Kidney (tissue), 14 donors: Measurements from ENCODE around the gene RNF145. TPM values are rescaled to one million over a fixed set of nuclear protein-coding genes. Genes with fewer than 3 reads are reported as not detected.

Experiments
- DNase-seq, 5 donors: peaks; one replicate each; pipeline ENCODE4 v3.0.0-alpha.2; 2013 to 2020
- FAIRE-seq: peaks from 2 replicates; lab custom pipeline; 2012; peaks lifted over from hg19 to GRCh38; lab: Jason Lieb, UNC
- H3K27ac ChIP-seq, 2 donors: one replicate each; pipeline ENCODE4 v1.7.0; 2013; ENCODE audit warnings: low read depth in 2 of 2, low read length in 2 of 2, inconsistent platforms in 1 of 2
- H3K27me3 ChIP-seq: one replicate; pipeline ENCODE4 v1.7.1; 2013; ENCODE audit warnings: low read length, inconsistent platforms; ENCODE audit not compliant: control insufficient read depth, insufficient read depth
- H3K36me3 ChIP-seq, 3 donors: one replicate each; pipeline versions ENCODE4 v1.7.0 to v1.7.1; 2013; ENCODE audit warnings: low read length in 3 of 3, control low read depth in 1 of 3, inconsistent platforms in 1 of 3; ENCODE audit not compliant: insufficient read depth in 3 of 3, control insufficient read depth in 2 of 3
- H3K4me1 ChIP-seq, 3 donors: one replicate each; pipeline versions ENCODE4 v1.7.0 to v1.7.1; 2013; ENCODE audit warnings: low read length in 3 of 3, inconsistent platforms in 1 of 3, low read depth in 1 of 3; ENCODE audit not compliant: control insufficient read depth in 2 of 3, insufficient read depth in 2 of 3
- H3K4me3 ChIP-seq, 3 donors: one replicate each; pipeline versions ENCODE4 v1.7.0 to v1.8.1; 2013; ENCODE audit warnings: low read length in 3 of 3, control low read depth in 1 of 3, inconsistent platforms in 1 of 3
- H3K9ac ChIP-seq, 3 donors: one replicate each; pipeline versions ENCODE4 v1.7.0 to v1.7.1; 2013; ENCODE audit warnings: low read length in 3 of 3, control low read depth in 1 of 3, inconsistent platforms in 1 of 3
- H3K9me3 ChIP-seq, 3 donors: one replicate each; pipeline versions ENCODE4 v1.7.0 to v1.7.1; 2013; ENCODE audit warnings: low read length in 3 of 3, control low read depth in 1 of 3, inconsistent platforms in 1 of 3; ENCODE audit not compliant: control insufficient read depth in 2 of 3, insufficient read depth in 1 of 3
- CTCF ChIP-seq: IDR thresholded peaks from 3 replicates; pipeline ENCODE4 v1.5.1; 2012; ENCODE audit warnings: mild to moderate bottlenecking, moderate library complexity, borderline replicate concordance; ENCODE audit not compliant: insufficient read depth; ENCODE audit errors: extremely low read depth
- intact Hi-C: fragments of 100-400 bp; cut with DNase I; formaldehyde crosslinking; loops from one replicate; pipeline ENCODE4 v1.11.1; 2022
- polyA plus RNA-seq: library from polyadenylated mRNA; stranded (reverse); fragments of 350-450 nt; fragmentation: Illumina TruSeq; extraction: RNeasy Lipid Tissue Mini Kit (QIAGEN cat#74804); gene quantifications from one replicate; pipeline ENCODE4 v1.2.3, GENCODE V29; 2014; ENCODE audit warnings: low read depth, low replicate concordance; ENCODE audit not compliant: insufficient read depth
- total RNA-seq: library from RNA; stranded (reverse); fragmentation: NEBNext Ultra II Directional; extraction: Animal tissue kit (Norgen Biotek cat#: 25700); gene quantifications from one replicate; pipeline ENCODE4 v1.2.1, GENCODE V29; 2021
- donor health status: control.
- donor health status: control.
- donor health status: control.
- donor health status: control.
- donor health status: control.
- donor health status: DM: yes; HTN: yes; CAD: no.
- donor health status: Normal renal cell carcinoma (clear cell type).

Gene RNF145
- total and polyA plus RNA-seq, 2 donors from 2014 or later: 29.6 to 66.5 TPM

- FAIRE-seq: no peak
- H3K36me3 ChIP-seq: no peaks in the 10 kb centered on the region
- H3K4me1 ChIP-seq: no peaks in the 10 kb centered on the region
- intact Hi-C loops: no loop called here
- no peak overlapping the region for H3K27ac ChIP-seq
- no peak overlapping the region for H3K4me3 ChIP-seq
- no peak for DNase-seq
- no peak overlapping the region for H3K9ac ChIP-seq
- H3K9me3 ChIP-seq: no peaks in the 10 kb centered on the region
- TF ChIP-seq CTCF: no peak
- no peaks in the 10 kb centered on the region for H3K27me3 ChIP-seq
Measured at GRCh38 chr5:159139802-159140201, 69.6 kb downstream of the RNF145 start.

DNA sequence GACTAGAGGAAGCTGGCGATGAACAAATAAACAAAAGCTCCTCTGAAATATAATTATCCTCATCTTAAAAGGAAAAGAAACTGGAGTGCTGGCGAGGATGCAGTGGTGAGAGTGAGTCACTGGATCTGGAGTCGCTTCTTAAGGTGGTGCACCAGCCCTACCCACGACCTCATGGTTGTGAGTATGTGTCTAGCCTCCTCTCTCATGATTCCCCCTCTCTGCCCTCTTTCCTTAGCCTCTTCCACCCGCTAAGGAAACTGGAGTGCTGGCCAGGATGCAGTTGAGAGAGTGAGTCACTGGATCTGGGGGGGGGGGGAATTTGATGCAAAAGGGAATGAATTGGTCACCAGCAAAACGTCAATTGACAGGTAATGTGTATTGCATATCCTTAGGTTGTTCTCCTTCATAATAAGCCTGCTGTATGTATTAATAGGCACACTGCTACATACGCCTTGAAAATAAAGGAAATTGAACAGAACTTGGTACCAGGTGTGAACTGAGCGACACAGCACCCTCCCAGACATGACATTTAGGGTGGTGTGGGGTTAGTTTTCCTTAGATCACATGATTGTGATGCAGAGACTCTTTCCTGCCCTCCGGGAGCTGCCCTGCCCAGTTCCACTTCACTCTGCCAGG is 73.3 kb downstream of the RNF145 start:
- no peak overlapping the region for H3K4me3 ChIP-seq
- no peak for TF ChIP-seq CTCF
- H3K36me3 ChIP-seq: no peaks in the 10 kb centered on the region
- H3K9me3 ChIP-seq: no peaks in the 10 kb centered on the region
- intact Hi-C loops: no loop called here
- no peak overlapping the region for H3K27ac ChIP-seq
- H3K4me1 ChIP-seq: no peaks in the 10 kb centered on the region
- DNase-seq (no peak), FAIRE-seq (no peak)
- H3K9ac ChIP-seq: no peak overlapping the region
- H3K27me3 ChIP-seq: no peaks in the 10 kb centered on the region

DNA sequence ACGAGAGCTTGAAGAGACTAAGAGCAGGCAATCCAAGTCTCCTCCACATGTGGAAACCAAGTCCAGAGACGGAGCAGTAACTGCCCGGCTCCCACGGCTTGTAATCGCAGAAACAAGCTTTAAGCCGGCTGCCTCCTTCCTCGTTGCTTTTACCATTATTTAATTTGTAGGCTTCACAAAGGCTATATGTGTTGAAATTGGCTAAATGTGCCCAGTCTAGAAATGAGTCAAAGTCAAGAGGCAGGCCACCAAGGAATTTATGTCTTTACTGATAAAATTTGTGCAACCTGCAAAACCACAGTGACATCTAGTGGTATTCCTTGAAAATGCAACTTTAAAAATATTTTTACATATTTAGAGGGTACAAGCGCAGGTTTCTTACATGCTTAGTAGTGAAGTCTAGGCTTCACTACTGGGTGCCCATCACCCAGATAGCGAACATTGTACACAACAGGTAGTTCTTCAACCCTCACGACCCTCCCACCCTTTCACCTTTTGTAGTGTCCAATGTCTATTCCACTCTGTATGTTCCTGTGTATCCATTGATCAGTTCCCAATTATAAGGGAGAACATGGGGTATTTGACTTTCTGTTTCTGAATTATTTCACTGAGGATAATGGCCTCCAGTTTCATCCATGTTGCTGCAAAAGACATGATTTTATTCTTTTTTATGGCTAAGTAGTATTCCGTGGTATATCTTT is 76.2 kb downstream of the RNF145 start:
- peak; percentile 45 for FAIRE-seq

More for the DNA sequence above, 76.2 kb downstream of the RNF145 start:
- no peak overlapping the region for H3K27ac ChIP-seq
- TF ChIP-seq CTCF: peak; percentile 71
- no peaks in the 10 kb centered on the region for H3K27me3 ChIP-seq
- intact Hi-C loops: no loop called here
- no peaks in the 10 kb centered on the region for H3K4me1 ChIP-seq
- no peaks in the 10 kb centered on the region for H3K36me3 ChIP-seq
- H3K9me3 ChIP-seq: no peaks in the 10 kb centered on the region
- no peak overlapping the region for H3K4me3 ChIP-seq
- DNase-seq: peak in 3 of 5 donors; percentile 18 to 68 (median 67)
- no peak overlapping the region for H3K9ac ChIP-seq
